Smooth muscle cell (in vitro differentiated cells): ENCODE results near the gene FAT4. TPM values are rescaled to one million over a fixed set of nuclear protein-coding genes. Genes with fewer than 3 reads are reported as not detected.
A peak's percentile ranks its signal among the peaks of the same experiment; 100 is the strongest.

Source experiments
- DNase-seq: peaks from one replicate; lab custom pipeline; 2025; ENCODE audit not compliant: unreplicated experiment; lab: John Stamatoyannopoulos, UW
- H2AFZ ChIP-seq: fragments of 200-600 bp; sonication (generic); 2 replicates; pipeline ENCODE4 v1.6.0; 2016; ENCODE audit warnings: antibody characterized with exemption, low read depth, mild to moderate bottlenecking
- H3F3A ChIP-seq: fragments of 200-600 bp; sonication (generic); 2 replicates; pipeline ENCODE4 v1.6.0; 2017; ENCODE audit warnings: antibody characterized with exemption, low read depth
- H3K27ac ChIP-seq: fragments of 200-600 bp; sonication (generic); 2 replicates; pipeline ENCODE4 v1.5.1; 2016; ENCODE audit warnings: low read depth, mild to moderate bottlenecking
- H3K27me3 ChIP-seq: fragments of 200-600 bp; sonication (generic); 2 replicates; pipeline ENCODE4 v1.6.1; 2016; ENCODE audit warnings: low read depth, mild to moderate bottlenecking
- H3K36me3 ChIP-seq: fragments of 200-600 bp; sonication (generic); 2 replicates; pipeline ENCODE4 v1.5.1; 2016; ENCODE audit warnings: low read depth
- H3K4me1 ChIP-seq: fragments of 200-600 bp; sonication (generic); 2 replicates; pipeline ENCODE4 v1.5.1; 2016; ENCODE audit warnings: low read depth
- H3K4me2 ChIP-seq: fragments of 200-600 bp; sonication (generic); 2 replicates; pipeline ENCODE4 v1.6.0; 2016; ENCODE audit warnings: mild to moderate bottlenecking
- H3K4me3 ChIP-seq: fragments of 200-600 bp; sonication (generic); 2 replicates; pipeline ENCODE4 v1.5.1; 2016; ENCODE audit warnings: mild to moderate bottlenecking
- H3K79me2 ChIP-seq: fragments of 200-600 bp; sonication (generic); 2 replicates; pipeline ENCODE4 v1.6.0; 2016; ENCODE audit warnings: low read depth, mild to moderate bottlenecking
- H3K9ac ChIP-seq: fragments of 200-600 bp; sonication (generic); 2 replicates; pipeline ENCODE4 v1.6.0; 2016; ENCODE audit warnings: low read depth
- H3K9me3 ChIP-seq: fragments of 200-600 bp; sonication (generic); replicated peaks from 2 replicates; pipeline ENCODE4 v1.5.1; 2016; ENCODE audit warnings: low read depth
- H4K20me1 ChIP-seq: fragments of 200-600 bp; sonication (generic); 2 replicates; pipeline ENCODE4 v1.6.0; 2016; ENCODE audit warnings: low read depth
- WGBS: methylation state at CpG from one replicate; pipeline ENCODE4 v1.1.7; 2016; ENCODE audit warnings: low lambda C conversion rate; 5-methylcytosine and 5-hydroxymethylcytosine counted together
- polyA plus RNA-seq: library from polyadenylated mRNA; unstranded; fragments of >200 nt; fragmentation: Nextera tagmentation; extraction: Ambion mirVana; gene quantifications from 2 replicates; pipeline ENCODE4 v1.2.1, GENCODE V29; 2016
- total RNA-seq: library from RNA; depleted of rRNA; stranded (reverse); fragments of >200 nt; gene quantifications from 2 replicates; pipeline ENCODE4 v1.2.3, GENCODE V29; 2014
- TF ChIP-seq, protein P1 (sequence below): fragments of 200-600 bp; sonication (generic); IDR thresholded peaks from 2 replicates; pipeline ENCODE4 v1.5.1; 2017; ENCODE audit warnings: borderline replicate concordance, mild to moderate bottlenecking, antibody characterized with exemption; ENCODE audit not compliant: insufficient read depth, poor library complexity, severe bottlenecking

The FAT4 gene
- total and polyA plus RNA-seq, 2 experiments from 2014 or later = 1.5 to 18.3 TPM

DNA sequence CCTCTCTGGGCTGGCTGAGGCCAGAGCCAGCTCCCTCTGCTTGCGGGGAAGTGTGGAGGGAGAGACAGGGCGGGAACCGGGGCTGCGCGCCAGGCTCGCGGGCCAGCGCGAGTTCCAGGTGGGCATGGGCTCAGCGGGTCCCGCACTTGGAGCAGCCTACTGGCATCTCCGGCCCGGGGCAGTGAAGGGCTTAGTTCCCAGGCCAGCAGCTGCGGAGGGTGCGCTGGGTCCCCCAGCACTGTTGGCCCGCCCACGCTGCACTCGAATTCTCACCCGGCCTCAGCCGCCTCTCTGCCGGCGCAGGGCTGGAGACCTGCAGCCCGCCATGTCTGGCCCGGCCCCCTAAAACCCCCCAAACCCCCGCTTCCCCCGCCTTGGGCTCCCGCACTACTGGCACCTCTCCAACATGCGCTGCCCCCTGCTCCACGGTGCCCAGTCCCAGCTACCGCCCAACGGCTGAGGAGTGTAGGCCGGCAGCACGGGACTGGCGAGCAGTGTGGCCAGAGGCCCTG is 33.8 kb upstream of the FAT4 start:
- Histone ChIP-seq H3K9ac (no peak overlapping the region), H3K27me3 (no peaks in the 10 kb centered on the region), H4K20me1 (no peaks in the 10 kb centered on the region), H3K4me1 (no peaks in the 10 kb centered on the region), H3K79me2 (no peaks in the 10 kb centered on the region), H2AFZ (no peak overlapping the region), H3K4me2 (no peak overlapping the region), H3K36me3 (no peaks in the 10 kb centered on the region), H3K27ac (no peak overlapping the region), H3F3A (no peaks in the 10 kb centered on the region), H3K9me3 (no peaks in the 10 kb centered on the region), H3K4me3 (no peak overlapping the region)
- TF ChIP-seq, protein P1, sequence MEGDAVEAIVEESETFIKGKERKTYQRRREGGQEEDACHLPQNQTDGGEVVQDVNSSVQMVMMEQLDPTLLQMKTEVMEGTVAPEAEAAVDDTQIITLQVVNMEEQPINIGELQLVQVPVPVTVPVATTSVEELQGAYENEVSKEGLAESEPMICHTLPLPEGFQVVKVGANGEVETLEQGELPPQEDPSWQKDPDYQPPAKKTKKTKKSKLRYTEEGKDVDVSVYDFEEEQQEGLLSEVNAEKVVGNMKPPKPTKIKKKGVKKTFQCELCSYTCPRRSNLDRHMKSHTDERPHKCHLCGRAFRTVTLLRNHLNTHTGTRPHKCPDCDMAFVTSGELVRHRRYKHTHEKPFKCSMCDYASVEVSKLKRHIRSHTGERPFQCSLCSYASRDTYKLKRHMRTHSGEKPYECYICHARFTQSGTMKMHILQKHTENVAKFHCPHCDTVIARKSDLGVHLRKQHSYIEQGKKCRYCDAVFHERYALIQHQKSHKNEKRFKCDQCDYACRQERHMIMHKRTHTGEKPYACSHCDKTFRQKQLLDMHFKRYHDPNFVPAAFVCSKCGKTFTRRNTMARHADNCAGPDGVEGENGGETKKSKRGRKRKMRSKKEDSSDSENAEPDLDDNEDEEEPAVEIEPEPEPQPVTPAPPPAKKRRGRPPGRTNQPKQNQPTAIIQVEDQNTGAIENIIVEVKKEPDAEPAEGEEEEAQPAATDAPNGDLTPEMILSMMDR = no peak
- WGBS = 97% methylated on average over 32 of the region's 34 CpGs
- DNase-seq = no peak

DNA sequence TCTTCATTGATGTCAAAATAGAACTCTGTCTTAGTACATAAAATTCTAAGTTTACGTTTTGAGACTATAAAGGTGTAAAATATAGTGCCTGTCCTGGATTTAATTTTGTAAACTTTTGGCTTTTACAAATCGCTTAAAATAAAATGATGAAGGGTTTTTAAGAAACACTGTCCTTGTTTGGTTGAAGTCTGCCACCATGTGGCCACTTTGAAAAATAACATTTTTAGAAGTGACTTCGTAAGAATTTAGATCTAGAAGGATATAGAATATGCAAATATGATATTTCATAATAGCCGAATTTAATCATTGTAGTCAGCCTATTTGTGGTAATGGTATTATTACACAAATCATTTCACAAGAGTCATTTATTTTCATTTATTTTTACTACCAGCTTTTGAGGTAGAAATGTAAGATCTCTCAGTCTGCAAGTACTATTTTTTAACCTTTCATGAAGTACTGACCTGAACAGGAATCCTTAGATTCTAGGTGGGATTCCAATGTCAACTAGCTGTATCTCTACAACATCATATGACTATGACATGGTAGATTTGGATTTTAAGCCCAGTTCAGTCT is 31.0 kb upstream of the FAT4 start:
- Histone ChIP-seq H3K27me3 (no peaks in the 10 kb centered on the region), H2AFZ (peak overlapping the region; percentile 57), H3K36me3 (no peaks in the 10 kb centered on the region), H3K4me3 (no peak overlapping the region), H3F3A (no peaks in the 10 kb centered on the region), H3K4me1 (no peaks in the 10 kb centered on the region), H4K20me1 (no peaks in the 10 kb centered on the region), H3K9ac (no peak overlapping the region), H3K4me2 (peak overlapping the region; percentile 66), H3K27ac (no peak overlapping the region), H3K9me3 (no peaks in the 10 kb centered on the region), H3K79me2 (no peaks in the 10 kb centered on the region)
- TF ChIP-seq, protein P1 = peak; percentile 70
- WGBS = 4% methylated on average over 4 of the region's 4 CpGs
- no peak for DNase-seq

DNA sequence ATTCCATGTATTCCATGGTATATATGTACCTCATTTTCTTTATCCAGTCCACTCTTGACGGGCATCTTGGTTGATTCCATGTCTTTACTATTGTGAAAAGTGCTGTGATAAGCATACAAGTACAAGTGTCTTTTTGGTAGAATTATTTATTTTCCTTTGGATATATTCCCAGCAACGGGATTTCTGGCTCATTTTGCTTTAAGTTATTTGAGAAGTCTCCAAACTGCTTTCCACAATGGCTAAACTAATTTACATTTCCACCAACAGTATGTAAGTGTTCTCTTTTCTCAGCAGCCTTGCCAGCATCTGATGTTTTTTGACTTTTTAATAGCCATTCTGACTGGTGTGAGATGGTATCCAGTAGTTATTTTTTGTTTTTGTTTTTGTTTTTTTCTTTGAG is 17.6 kb upstream of the FAT4 start:
- H3K36me3 ChIP-seq = no peaks in the 10 kb centered on the region
- H3K79me2 ChIP-seq = no peaks in the 10 kb centered on the region
- H3K4me3 ChIP-seq = no peak overlapping the region
- H3K4me1 ChIP-seq = no peaks in the 10 kb centered on the region
- no peak overlapping the region for H3K9ac ChIP-seq
- TF ChIP-seq, protein P1 = no peak
- no peak for DNase-seq
- no peak overlapping the region for H3K27ac ChIP-seq
- H3K4me2 ChIP-seq = no peak overlapping the region
- H2AFZ ChIP-seq = no peak overlapping the region
- 97% methylated on average over 2 of the region's 2 CpGs for WGBS
- H3K9me3 ChIP-seq = no peaks in the 10 kb centered on the region
- H3K27me3 ChIP-seq = no peaks in the 10 kb centered on the region
- H3F3A ChIP-seq = no peaks in the 10 kb centered on the region
- no peaks in the 10 kb centered on the region for H4K20me1 ChIP-seq

DNA sequence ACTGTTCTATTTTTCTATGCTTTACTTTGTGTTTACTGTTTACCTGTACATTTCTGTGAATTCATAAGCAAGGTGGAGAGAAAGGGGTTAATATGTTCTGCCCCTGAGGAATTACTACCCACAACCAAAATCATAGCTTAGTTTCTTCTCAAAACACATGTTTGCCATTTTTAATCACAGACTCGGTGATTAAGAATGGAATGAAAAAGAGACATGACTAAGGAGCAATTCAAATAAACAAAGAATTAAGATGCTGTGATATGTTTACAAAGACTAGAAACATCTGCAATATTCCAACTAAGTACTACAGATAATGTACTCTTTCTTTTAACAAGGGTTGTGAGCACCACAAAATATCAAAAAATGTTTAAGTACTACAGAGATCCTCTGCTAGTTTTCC is 11.7 kb upstream of the FAT4 start:
- Histone ChIP-seq H4K20me1 (no peaks in the 10 kb centered on the region), H3K27ac (peak overlapping the region; percentile 62), H2AFZ (no peak overlapping the region), H3K9ac (no peak overlapping the region), H3K79me2 (no peaks in the 10 kb centered on the region), H3F3A (no peaks in the 10 kb centered on the region), H3K36me3 (no peaks in the 10 kb centered on the region), H3K4me1 (peaks cover 8% of the 10 kb centered on the region), H3K4me2 (peak overlapping the region; percentile 62), H3K27me3 (no peaks in the 10 kb centered on the region), H3K9me3 (no peaks in the 10 kb centered on the region), H3K4me3 (no peak overlapping the region)
- WGBS = 16% methylated on average over 1 of the region's 1 CpG
- TF ChIP-seq, protein P1 = no peak
- no peak for DNase-seq
